ENCODE data around the gene WDR13. TPM values are rescaled to one million over a fixed set of nuclear protein-coding genes. Genes with fewer than 3 reads are reported as not detected.
A peak's percentile ranks its signal among the peaks of the same experiment; 100 is the strongest.
"Not testable (repeated sequence)": the region's sequence is repeated elsewhere in the genome, so short reads cannot be mapped to it uniquely, and the experiment has no call there.

Gene WDR13
- 87.1 TPM for total RNA-seq

DNA sequence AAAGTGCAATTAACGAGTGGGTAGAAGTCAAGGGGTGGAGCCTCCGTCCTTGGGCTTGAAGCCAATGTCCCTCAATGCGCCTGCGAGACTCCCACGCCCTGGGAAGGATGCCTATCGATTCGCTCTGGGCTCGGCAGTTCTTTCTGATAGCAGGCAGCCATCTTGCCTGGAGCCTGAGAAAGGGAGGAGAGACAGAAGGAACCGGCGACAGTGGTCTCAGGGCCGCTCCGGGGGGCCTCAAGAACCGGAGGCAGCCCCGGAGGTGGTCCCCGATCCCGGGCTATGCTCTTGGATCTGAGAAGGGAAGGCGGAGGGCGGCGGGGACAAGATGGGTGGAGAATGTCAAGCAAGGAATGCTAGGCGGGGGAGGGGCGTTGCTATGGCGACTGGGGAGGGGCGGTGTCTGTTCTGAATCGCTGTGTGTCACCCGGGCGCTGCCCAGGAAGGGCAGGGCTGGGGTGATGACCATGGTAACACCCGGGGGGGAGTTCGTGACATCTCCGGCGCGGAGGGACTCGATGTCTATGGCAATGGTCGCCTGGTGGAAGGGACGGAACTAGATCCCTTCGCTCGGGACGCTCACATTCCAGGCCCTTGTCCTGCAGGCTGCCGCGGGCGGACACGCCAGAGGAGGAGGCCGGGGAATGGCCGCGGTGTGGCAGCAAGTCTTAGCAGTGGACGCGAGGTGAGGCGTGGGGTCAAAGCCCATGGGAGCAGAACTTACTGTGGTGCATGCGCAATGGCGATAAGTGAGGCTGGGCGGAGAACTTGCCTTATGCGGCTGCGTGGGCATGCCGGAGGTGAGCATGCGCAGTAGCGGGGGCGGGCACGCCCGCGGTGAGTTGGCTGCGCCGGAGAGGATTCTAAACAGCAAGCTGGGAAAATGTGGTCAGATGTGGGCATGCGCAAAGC, at the start of gene WDR13:
Gene WDR13 (plus strand): TSS at position 140 of the 912 bp plus-strand sequence. CDS start 505 bp downstream, at position 645.
- intact Hi-C loops (cut with DNase I), result loop anchor here (1.0 to 2.0 kb wide), 2 partner anchors 23 to 59 kb away; partner anchors contain the start of genes RBM3 and TBC1D25
- Histone ChIP-seq H3K4me3 (peak within 1 kb of the TSS; percentile 59 to 68), H3K27me3 (no peaks in the 10 kb centered on the region), H3K27ac (peak within 1 kb of the TSS; percentile 94), H3K36me3 (peaks cover 14 to 24% of the 10 kb centered on the region in 2 donors), H3K9me3 (no peaks in the 10 kb centered on the region), H3K4me1 (no peaks in the 10 kb centered on the region)
- TF ChIP-seq, protein P1, sequence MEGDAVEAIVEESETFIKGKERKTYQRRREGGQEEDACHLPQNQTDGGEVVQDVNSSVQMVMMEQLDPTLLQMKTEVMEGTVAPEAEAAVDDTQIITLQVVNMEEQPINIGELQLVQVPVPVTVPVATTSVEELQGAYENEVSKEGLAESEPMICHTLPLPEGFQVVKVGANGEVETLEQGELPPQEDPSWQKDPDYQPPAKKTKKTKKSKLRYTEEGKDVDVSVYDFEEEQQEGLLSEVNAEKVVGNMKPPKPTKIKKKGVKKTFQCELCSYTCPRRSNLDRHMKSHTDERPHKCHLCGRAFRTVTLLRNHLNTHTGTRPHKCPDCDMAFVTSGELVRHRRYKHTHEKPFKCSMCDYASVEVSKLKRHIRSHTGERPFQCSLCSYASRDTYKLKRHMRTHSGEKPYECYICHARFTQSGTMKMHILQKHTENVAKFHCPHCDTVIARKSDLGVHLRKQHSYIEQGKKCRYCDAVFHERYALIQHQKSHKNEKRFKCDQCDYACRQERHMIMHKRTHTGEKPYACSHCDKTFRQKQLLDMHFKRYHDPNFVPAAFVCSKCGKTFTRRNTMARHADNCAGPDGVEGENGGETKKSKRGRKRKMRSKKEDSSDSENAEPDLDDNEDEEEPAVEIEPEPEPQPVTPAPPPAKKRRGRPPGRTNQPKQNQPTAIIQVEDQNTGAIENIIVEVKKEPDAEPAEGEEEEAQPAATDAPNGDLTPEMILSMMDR (IDR thresholded peaks at IDR 0.05), result no peak
- DNase-seq (ENCODE audit: low spot score in 2 of 2), result peak; percentile 71 to 95

DNA sequence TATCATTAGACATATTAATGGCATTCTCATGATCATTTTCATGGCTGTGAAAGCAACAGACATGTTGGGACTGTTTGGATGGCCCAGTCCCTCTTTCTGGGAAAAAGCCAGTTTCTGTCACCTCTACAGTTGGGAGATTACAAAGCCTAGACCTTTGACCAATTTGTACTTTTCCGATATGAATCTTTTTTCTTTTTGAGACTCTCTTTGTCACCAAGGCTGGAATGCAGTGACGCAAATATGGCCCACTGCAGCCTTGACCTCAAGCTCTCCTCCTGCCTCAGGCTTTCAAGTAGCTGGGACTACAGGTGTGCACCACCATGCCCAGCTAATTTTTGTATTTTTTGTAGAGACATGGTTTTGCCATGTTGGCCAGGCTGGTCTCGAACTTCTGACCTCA, 48.4 kb upstream of the WDR13 start:
- Histone ChIP-seq H3K4me1 (no peaks in the 10 kb centered on the region), H3K9me3 (no peaks in the 10 kb centered on the region), H3K27me3 (no peaks in the 10 kb centered on the region), H3K4me3 (no peak overlapping the region), H3K27ac (no peak overlapping the region), H3K36me3 (peaks cover 2 to 13% of the 10 kb centered on the region in 2 donors)
- DNase-seq (ENCODE audit: low spot score in 2 of 2), result no peak
- TF ChIP-seq, protein P1 (IDR thresholded peaks at IDR 0.05), result no peak
- intact Hi-C loops (cut with DNase I), result no loop called here

DNA sequence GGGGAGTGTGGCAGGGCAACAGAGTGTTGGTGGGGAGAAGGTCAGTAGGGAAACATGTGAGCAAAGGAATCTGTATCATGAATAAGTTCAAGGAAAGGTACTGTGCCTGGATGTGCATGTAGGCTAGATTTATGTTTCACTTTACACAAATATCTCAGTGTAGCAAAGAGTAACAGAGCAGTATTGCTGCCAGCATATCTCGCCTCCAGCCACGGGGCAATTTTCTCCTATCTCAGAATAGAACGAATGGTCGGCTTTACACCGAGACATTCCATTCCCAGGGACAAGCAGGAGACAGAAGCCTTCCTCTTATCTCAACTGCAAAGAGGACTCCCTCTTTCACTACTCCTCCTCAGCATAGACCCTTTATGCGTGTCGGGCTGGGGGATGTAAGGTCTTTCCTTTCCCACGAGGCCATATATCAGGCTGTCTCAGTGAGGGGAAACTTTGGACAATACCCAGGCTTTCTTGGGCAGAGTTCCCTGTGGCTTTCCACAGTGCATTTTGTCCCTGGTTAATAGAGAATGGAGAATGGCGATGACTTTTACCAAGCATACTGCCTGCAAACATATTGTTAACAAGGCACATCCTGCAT, 41.5 kb upstream of the WDR13 start:
- intact Hi-C loops (cut with DNase I); H3K9me3 ChIP-seq; H3K27me3 ChIP-seq; H3K4me3 ChIP-seq; DNase-seq (ENCODE audit: low spot score in 2 of 2); H3K27ac ChIP-seq; H3K4me1 ChIP-seq: not testable (repeated sequence)
- H3K36me3 ChIP-seq, result peaks cover 2 to 21% of the 10 kb centered on the region in 2 donors

DNA sequence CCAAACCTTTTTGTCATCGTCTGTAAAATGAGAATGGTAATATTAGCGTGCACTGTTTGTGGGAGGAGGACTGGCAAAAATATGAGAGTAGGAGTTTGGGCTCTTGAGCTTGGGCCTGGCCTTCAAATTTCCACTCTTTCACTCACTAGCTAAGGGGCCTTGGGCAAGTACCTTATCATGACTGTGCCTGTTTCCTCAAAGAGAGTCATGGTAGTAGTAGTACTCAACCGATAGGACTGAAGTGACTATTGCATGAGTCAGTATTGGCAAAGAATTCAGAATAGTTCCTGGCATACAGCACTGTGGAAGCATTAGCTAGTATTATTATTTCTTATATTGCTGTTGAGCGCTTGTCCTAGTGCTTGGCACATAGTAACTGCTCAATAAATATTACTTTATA, 39.0 kb upstream of the WDR13 start:
- no peak for DNase-seq (ENCODE audit: low spot score in 2 of 2)
- TF ChIP-seq, protein P1 (IDR thresholded peaks at IDR 0.05), result no peak
- Histone ChIP-seq H3K9me3 (no peaks in the 10 kb centered on the region), H3K27ac (no peak overlapping the region), H3K4me3 (no peak overlapping the region), H3K27me3 (no peaks in the 10 kb centered on the region), H3K4me1 (no peaks in the 10 kb centered on the region), H3K36me3 (peaks cover 2 to 23% of the 10 kb centered on the region in 2 donors)
- intact Hi-C loops (cut with DNase I), result no loop called here

DNA sequence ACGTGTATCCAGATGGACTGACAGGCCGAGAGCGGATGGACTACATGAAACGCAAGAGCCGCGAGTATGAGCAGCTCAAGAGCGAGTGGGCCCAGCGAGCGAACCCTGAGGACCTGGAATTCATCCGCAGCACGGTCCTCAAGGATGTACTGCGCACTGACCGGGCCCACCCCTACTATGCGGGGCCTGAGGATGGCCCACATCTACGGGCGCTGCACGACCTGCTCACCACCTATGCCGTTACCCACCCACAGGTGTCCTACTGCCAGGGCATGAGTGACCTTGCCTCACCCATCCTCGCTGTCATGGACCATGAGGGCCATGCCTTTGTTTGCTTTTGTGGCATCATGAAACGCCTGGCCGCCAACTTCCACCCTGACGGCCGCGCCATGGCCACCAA, 37.7 kb upstream of the WDR13 start:
- Histone ChIP-seq H3K4me3 (no peak overlapping the region), H3K27ac (no peak overlapping the region), H3K27me3 (no peaks in the 10 kb centered on the region), H3K4me1 (no peaks in the 10 kb centered on the region), H3K36me3 (peaks cover 2 to 29% of the 10 kb centered on the region in 2 donors), H3K9me3 (no peaks in the 10 kb centered on the region)
- TF ChIP-seq, protein P1 (IDR thresholded peaks at IDR 0.05), result no peak
- intact Hi-C loops (cut with DNase I), result no loop called here
- DNase-seq (ENCODE audit: low spot score in 2 of 2), result no peak

DNA sequence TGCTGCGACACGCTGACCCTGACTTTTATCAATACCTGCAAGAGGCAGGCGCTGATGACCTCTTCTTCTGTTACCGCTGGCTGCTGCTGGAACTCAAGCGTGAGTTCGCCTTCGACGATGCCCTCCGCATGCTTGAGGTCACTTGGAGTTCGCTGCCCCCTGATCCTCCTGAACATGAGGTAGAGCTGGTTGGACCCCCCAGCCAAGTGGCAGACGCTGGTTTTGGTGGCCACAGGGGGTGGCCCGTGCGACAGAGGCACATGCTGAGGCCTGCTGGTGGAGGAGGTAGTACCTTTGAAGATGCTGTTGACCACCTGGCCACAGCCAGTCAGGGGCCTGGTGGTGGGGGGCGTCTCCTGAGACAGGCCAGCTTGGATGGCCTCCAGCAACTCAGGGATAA, 37.2 kb upstream of the WDR13 start:
- no peak for DNase-seq (ENCODE audit: low spot score in 2 of 2)
- TF ChIP-seq, protein P1 (IDR thresholded peaks at IDR 0.05), result no peak
- H3K27ac ChIP-seq, result no peak overlapping the region
- intact Hi-C loops (cut with DNase I), result no loop called here
- no peak overlapping the region for H3K4me3 ChIP-seq
- H3K27me3 ChIP-seq, result no peaks in the 10 kb centered on the region
- peaks cover 2 to 29% of the 10 kb centered on the region in 2 donors for H3K36me3 ChIP-seq
- H3K9me3 ChIP-seq, result no peaks in the 10 kb centered on the region
- no peaks in the 10 kb centered on the region for H3K4me1 ChIP-seq
